Mesenchymal stem cell (in vitro differentiated cells and primary cell): Measurements from ENCODE around the gene WNT5B.
A peak's percentile ranks its signal among the peaks of the same experiment; 100 is the strongest.

Source experiments
- DNase-seq: peaks from one replicate; pipeline ENCODE4 v3.0.0-alpha.2; 2013
- H2AFZ ChIP-seq: one replicate; pipeline ENCODE4 v1.6.1; 2013; ENCODE audit warnings: low read depth, mild to moderate bottlenecking, control low read depth, inconsistent platforms, low read length, moderate library complexity
- H2AK5ac ChIP-seq: 2 replicates; pipeline ENCODE4 v1.6.1; 2013; ENCODE audit warnings: low read length, moderate library complexity, mild to moderate bottlenecking, inconsistent platforms; ENCODE audit not compliant: severe bottlenecking
- H2BK120ac ChIP-seq: one replicate; pipeline ENCODE4 v1.6.1; 2013; ENCODE audit warnings: low read depth, mild to moderate bottlenecking, inconsistent platforms, low read length, moderate library complexity
- H2BK12ac ChIP-seq, 2 experiments: one replicate each; pipeline ENCODE4 v1.6.1; 2013; ENCODE audit warnings: inconsistent platforms in 2 of 2, low read length in 2 of 2, mild to moderate bottlenecking in 2 of 2, moderate library complexity in 2 of 2, control low read depth in 1 of 2
- H2BK15ac ChIP-seq: one replicate; pipeline ENCODE4 v1.6.1; 2013; ENCODE audit warnings: mild to moderate bottlenecking, low read depth, inconsistent platforms; ENCODE audit not compliant: poor library complexity, severe bottlenecking
- H2BK5ac ChIP-seq: 2 replicates; pipeline ENCODE4 v1.6.1; 2013; ENCODE audit warnings: low read depth, mild to moderate bottlenecking, low read length, control low read depth, inconsistent platforms; ENCODE audit not compliant: poor library complexity, severe bottlenecking
- H3K14ac ChIP-seq, 2 experiments: one replicate each; pipeline ENCODE4 v1.6.1; 2013; ENCODE audit warnings: inconsistent platforms in 2 of 2, low read length in 2 of 2, control low read depth in 1 of 2, mild to moderate bottlenecking in 1 of 2, moderate library complexity in 1 of 2
- H3K18ac ChIP-seq, 2 experiments: one replicate each; pipeline ENCODE4 v1.6.1; 2013; ENCODE audit warnings: inconsistent platforms in 2 of 2, low read length in 2 of 2, control low read depth in 1 of 2, low read depth in 1 of 2, mild to moderate bottlenecking in 1 of 2
- H3K23ac ChIP-seq, 2 experiments: one replicate each; pipeline ENCODE4 v1.6.1; 2013; ENCODE audit warnings: inconsistent platforms in 2 of 2, low read length in 2 of 2, mild to moderate bottlenecking in 2 of 2, moderate library complexity in 2 of 2, control low read depth in 1 of 2
- H3K27ac ChIP-seq: 2 replicates; pipeline ENCODE4 v1.5.1; 2013; ENCODE audit warnings: mild to moderate bottlenecking, moderate library complexity, low read length, control low read depth, inconsistent platforms; ENCODE audit not compliant: poor library complexity, severe bottlenecking
- H3K27me3 ChIP-seq, 2 experiments: 2 replicates each; pipeline versions ENCODE4 v1.6.1 to v1.7.0; 2013; ENCODE audit warnings: low read length in 2 of 2, mild to moderate bottlenecking in 2 of 2, moderate library complexity in 2 of 2, control low read depth in 1 of 2, inconsistent platforms in 1 of 2; ENCODE audit not compliant: control insufficient read depth in 1 of 2, insufficient read depth in 1 of 2
- H3K36me3 ChIP-seq, 2 experiments: 2 replicates each; pipeline versions ENCODE4 v1.6.1 to v1.7.0; 2013; ENCODE audit warnings: low read length in 2 of 2, control low read depth in 1 of 2, inconsistent platforms in 1 of 2, low read depth in 1 of 2, mild to moderate bottlenecking in 1 of 2; ENCODE audit not compliant: insufficient read depth in 2 of 2, control insufficient read depth in 1 of 2
- H3K4ac ChIP-seq, 2 experiments: one replicate each; pipeline ENCODE4 v1.6.1; 2013; ENCODE audit warnings: inconsistent platforms in 2 of 2, low read length in 2 of 2, mild to moderate bottlenecking in 2 of 2, moderate library complexity in 2 of 2, control low read depth in 1 of 2, low read depth in 1 of 2
- H3K4me1 ChIP-seq: 2 replicates; pipeline ENCODE4 v1.6.1; 2013; ENCODE audit warnings: low read depth, low read length, control low read depth; ENCODE audit not compliant: control insufficient read depth, insufficient read depth
- H3K4me2 ChIP-seq: 2 replicates; pipeline ENCODE4 v1.6.1; 2013; ENCODE audit warnings: low read length, mild to moderate bottlenecking, inconsistent platforms; ENCODE audit not compliant: poor library complexity, severe bottlenecking
- H3K4me3 ChIP-seq, 2 experiments: 2 replicates each; pipeline versions ENCODE4 v1.5.1 to v1.7.0; 2013; ENCODE audit warnings: low read length in 2 of 2, mild to moderate bottlenecking in 2 of 2, control low read depth in 1 of 2, low read depth in 1 of 2; ENCODE audit not compliant: insufficient read depth in 1 of 2
- H3K79me1 ChIP-seq: replicated peaks from 2 replicates; pipeline ENCODE4 v1.6.1; 2013; ENCODE audit warnings: mild to moderate bottlenecking, control low read depth, low read length, inconsistent platforms; ENCODE audit not compliant: poor library complexity, severe bottlenecking
- H3K9ac ChIP-seq: 2 replicates; pipeline ENCODE4 v1.7.0; 2013; ENCODE audit warnings: mild to moderate bottlenecking, low read length, moderate library complexity
- H3K9me3 ChIP-seq: 2 replicates; pipeline ENCODE4 v1.7.0; 2013; ENCODE audit warnings: mild to moderate bottlenecking, low read length; ENCODE audit not compliant: control insufficient read depth
- H4K8ac ChIP-seq: one replicate; pipeline ENCODE4 v1.6.1; 2013; ENCODE audit warnings: inconsistent platforms, mild to moderate bottlenecking, low read length, moderate library complexity
- H4K91ac ChIP-seq: one replicate; pipeline ENCODE4 v1.6.1; 2013; ENCODE audit warnings: mild to moderate bottlenecking, low read length, inconsistent platforms
- WGBS: methylation state at CpG from one replicate; pipeline ENCODE4 v1.1.7; 2013; ENCODE audit warnings: mixed read lengths; 5-methylcytosine and 5-hydroxymethylcytosine counted together

WNT5B gene

DNA sequence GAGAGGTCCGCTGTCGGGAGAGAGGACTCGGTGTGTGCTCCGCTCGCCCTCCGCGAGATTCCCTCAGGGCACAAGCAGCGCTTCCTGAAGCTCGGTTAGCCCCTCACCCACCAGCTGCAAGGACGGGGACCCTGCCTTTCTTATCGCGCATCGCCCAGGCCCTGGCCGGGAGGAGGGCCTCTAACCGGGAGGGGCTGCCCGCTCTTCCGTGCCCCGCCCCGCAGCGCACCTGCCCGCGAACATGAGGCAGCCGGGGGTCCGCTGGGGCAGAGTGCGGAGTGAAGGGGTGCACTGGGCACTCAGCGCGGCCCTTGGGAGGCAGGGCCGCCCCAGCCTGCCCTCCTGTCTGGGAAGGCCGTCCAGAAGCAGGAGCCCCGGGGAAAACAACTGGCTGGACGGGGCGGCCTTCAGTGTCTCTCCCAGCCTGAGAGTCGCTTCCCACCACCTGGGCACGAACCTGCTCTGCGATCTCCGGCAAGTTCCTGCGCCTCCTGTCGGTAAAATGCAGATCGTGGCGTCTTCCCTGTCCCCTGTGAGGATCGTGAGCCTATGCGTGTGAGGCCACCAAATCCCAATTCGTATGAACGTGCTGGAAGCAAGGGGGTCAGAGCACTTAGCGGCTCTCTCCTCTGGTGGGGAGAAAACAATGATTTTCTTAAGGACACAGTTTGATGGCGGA is 33.9 kb downstream of the WNT5B start:
- peak overlapping the region; percentile 49 for H3K4me2 ChIP-seq
- WGBS = 6% methylated on average over 46 of the region's 46 CpGs
- H3K4ac ChIP-seq = no peak overlapping the region
- peak overlapping the region in 1 of 2 experiments; percentile 65 for H2BK12ac ChIP-seq
- no peak overlapping the region for H3K23ac ChIP-seq
- H2BK15ac ChIP-seq = peak overlapping the region; percentile 57
- peak overlapping the region; percentile 34 for H4K91ac ChIP-seq
- peak overlapping the region; percentile 87 for H4K8ac ChIP-seq
- no peak overlapping the region for H3K4me3 ChIP-seq
- no peak overlapping the region for H3K14ac ChIP-seq
- no peak overlapping the region for H3K9ac ChIP-seq
- H3K18ac ChIP-seq = peak overlapping the region; percentile 45 to 84
- peaks cover 6% of the 10 kb centered on the region for H3K4me1 ChIP-seq
- peak overlapping the region; percentile 27 for H2BK120ac ChIP-seq
- H3K9me3 ChIP-seq = no peaks in the 10 kb centered on the region
- H3K79me1 ChIP-seq = no peaks in the 10 kb centered on the region
- H3K36me3 ChIP-seq = no peaks in the 10 kb centered on the region
- peak overlapping the region; percentile 92 for H2AFZ ChIP-seq
- no peak overlapping the region for H2AK5ac ChIP-seq
- DNase-seq = peak; percentile 71
- no peak overlapping the region for H2BK5ac ChIP-seq
- H3K27me3 ChIP-seq = no peaks in the 10 kb centered on the region
- H3K27ac ChIP-seq = no peak overlapping the region

GRCh38 chr12:1663440-1664132 is 34.6 kb downstream of the WNT5B start:
- 76% methylated on average over 11 of the region's 11 CpGs for WGBS
- Histone ChIP-seq H2BK12ac (no peak overlapping the region), H3K4me3 (no peak overlapping the region), H3K27ac (no peak overlapping the region), H3K36me3 (no peaks in the 10 kb centered on the region), H3K14ac (no peak overlapping the region), H4K8ac (no peak overlapping the region), H3K9me3 (no peaks in the 10 kb centered on the region), H3K4me1 (peaks cover 6% of the 10 kb centered on the region), H3K27me3 (no peaks in the 10 kb centered on the region), H3K79me1 (no peaks in the 10 kb centered on the region), H4K91ac (no peak overlapping the region), H2AK5ac (no peak overlapping the region), H3K4ac (no peak overlapping the region), H2BK15ac (peak overlapping the region; percentile 63), H3K4me2 (no peak overlapping the region), H3K23ac (no peak overlapping the region), H2BK5ac (no peak overlapping the region), H3K9ac (no peak overlapping the region), H2AFZ (no peak overlapping the region), H2BK120ac (no peak overlapping the region), H3K18ac (no peak overlapping the region)
- DNase-seq = no peak

GRCh38 chr12:1665366-1665765 is 36.3 kb downstream of the WNT5B start:
- Histone ChIP-seq H3K14ac (no peak overlapping the region), H2BK5ac (no peak overlapping the region), H3K36me3 (no peaks in the 10 kb centered on the region), H3K4ac (no peak overlapping the region), H3K4me2 (no peak overlapping the region), H3K18ac (no peak overlapping the region), H3K9ac (no peak overlapping the region), H3K27me3 (no peaks in the 10 kb centered on the region), H3K79me1 (no peaks in the 10 kb centered on the region), H3K23ac (no peak overlapping the region), H3K27ac (no peak overlapping the region), H2BK120ac (no peak overlapping the region), H2AFZ (no peak overlapping the region), H3K4me3 (no peak overlapping the region), H4K91ac (no peak overlapping the region), H2AK5ac (no peak overlapping the region), H4K8ac (no peak overlapping the region), H3K9me3 (no peaks in the 10 kb centered on the region), H2BK12ac (no peak overlapping the region), H3K4me1 (peaks cover 12% of the 10 kb centered on the region), H2BK15ac (no peak overlapping the region)
- DNase-seq = no peak
- 98% methylated on average over 2 of the region's 2 CpGs for WGBS

DNA sequence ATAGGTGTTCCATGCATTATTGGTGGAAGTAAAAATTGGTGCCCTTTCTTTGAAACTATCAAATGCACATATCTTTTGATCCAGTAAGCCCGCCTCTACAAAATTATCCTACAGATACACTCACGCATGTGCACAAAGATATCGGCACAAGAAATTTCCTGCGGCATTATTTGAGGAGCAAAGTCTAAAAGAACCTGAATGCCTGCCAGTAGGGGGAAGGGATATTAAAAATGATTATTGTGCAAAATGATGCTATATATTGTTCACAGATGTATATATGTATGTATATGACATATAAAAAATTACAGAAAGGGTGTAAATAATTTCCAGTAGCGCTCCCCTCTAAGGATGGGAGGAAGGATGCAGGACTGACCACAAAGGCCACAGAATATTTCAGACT is 37.2 kb downstream of the WNT5B start:
- no peak overlapping the region for H2AFZ ChIP-seq

More for the DNA sequence above, 37.2 kb downstream of the WNT5B start:
- no peak overlapping the region for H3K4me3 ChIP-seq
- no peaks in the 10 kb centered on the region for H3K79me1 ChIP-seq
- no peak overlapping the region for H3K9ac ChIP-seq
- H3K36me3 ChIP-seq = no peaks in the 10 kb centered on the region
- H2BK5ac ChIP-seq = no peak overlapping the region
- H3K18ac ChIP-seq = no peak overlapping the region
- no peaks in the 10 kb centered on the region for H3K9me3 ChIP-seq
- H2BK15ac ChIP-seq = no peak overlapping the region
- no peak overlapping the region for H3K27ac ChIP-seq
- H4K91ac ChIP-seq = no peak overlapping the region
- no peak overlapping the region for H2AK5ac ChIP-seq
- H3K4me1 ChIP-seq = peaks cover 12% of the 10 kb centered on the region
- no peak overlapping the region for H3K14ac ChIP-seq
- WGBS = 100% methylated on average over 2 of the region's 5 CpGs
- no peak overlapping the region for H3K23ac ChIP-seq
- H3K27me3 ChIP-seq = no peaks in the 10 kb centered on the region
- no peak overlapping the region for H3K4ac ChIP-seq
- no peak overlapping the region for H3K4me2 ChIP-seq
- no peak overlapping the region for H2BK120ac ChIP-seq
- H2BK12ac ChIP-seq = no peak overlapping the region
- DNase-seq = no peak
- H4K8ac ChIP-seq = no peak overlapping the region
